Muscle of leg (tissue), 11 donors: ENCODE data around the gene DNAJB11. TPM values are rescaled to one million over a fixed set of nuclear protein-coding genes. Genes with fewer than 3 reads are reported as not detected.
"Not testable (repeated sequence)": the region's sequence is repeated elsewhere in the genome, so short reads cannot be mapped to it uniquely, and the experiment has no call there.

Experiments used
- DNase-seq: peaks from one replicate; pipeline ENCODE4 v3.0.0; 2013
- H3K27ac ChIP-seq: one replicate; pipeline ENCODE4 v1.5.1; 2013; ENCODE audit warnings: mild to moderate bottlenecking, low read length, control low read depth
- H3K27me3 ChIP-seq: one replicate; pipeline ENCODE4 v1.6.1; 2013; ENCODE audit warnings: low read length; ENCODE audit not compliant: control insufficient read depth, insufficient read depth
- H3K36me3 ChIP-seq: one replicate; pipeline ENCODE4 v1.6.1; 2013; ENCODE audit warnings: low read length; ENCODE audit not compliant: control insufficient read depth, insufficient read depth
- H3K4me1 ChIP-seq: one replicate; pipeline ENCODE4 v1.6.1; 2013; ENCODE audit warnings: low read length; ENCODE audit not compliant: control insufficient read depth, insufficient read depth
- H3K4me3 ChIP-seq: one replicate; pipeline ENCODE4 v1.5.1; 2013; ENCODE audit warnings: low read length, control low read depth
- H3K9me3 ChIP-seq: replicated peaks from 2 replicates; pipeline ENCODE4 v1.6.1; 2013; ENCODE audit warnings: low read depth, low read length; ENCODE audit not compliant: control insufficient read depth
- WGBS: methylation state at CpG from one replicate; pipeline ENCODE4 v1.1.5; 2013; ENCODE audit warnings: missing lambda C conversion rate; ENCODE audit not compliant: insufficient coverage; 5-methylcytosine and 5-hydroxymethylcytosine counted together
- polyA plus RNA-seq, 8 donors: library from polyadenylated mRNA; unstranded; fragments of 120-200 nt; gene quantifications; one replicate each; pipeline versions ENCODE4 v1.2.1 to v1.2.3, GENCODE V29; 2013; ENCODE audit warnings: inconsistent platforms in 1 of 8, low replicate concordance in 1 of 8; ENCODE audit not compliant: insufficient read length in 8 of 8, insufficient read depth in 1 of 8
- total RNA-seq: library from RNA; stranded (reverse); fragments of 120-200 nt; gene quantifications from one replicate; pipeline ENCODE4 v1.2.4, GENCODE V29; 2013

The DNAJB11 gene
- total and polyA plus RNA-seq, 9 donors, result 30.3 to 49.7 (median 39.6) TPM

GRCh38 chr3:186626254-186626847 is 55.8 kb downstream of the DNAJB11 start:
- Histone ChIP-seq H3K9me3 (no peaks in the 10 kb centered on the region), H3K4me3 (no peak overlapping the region), H3K27ac (no peak overlapping the region), H3K4me1 (no peaks in the 10 kb centered on the region), H3K27me3 (peaks cover 2% of the 10 kb centered on the region), H3K36me3 (no peaks in the 10 kb centered on the region)
- DNase-seq, result no peak
- WGBS, result 65% methylated on average over 5 of the region's 7 CpGs

- Histone ChIP-seq H3K4me3 (no peak overlapping the region), H3K9me3 (no peaks in the 10 kb centered on the region), H3K27me3 (peaks cover 2% of the 10 kb centered on the region), H3K27ac (no peak overlapping the region), H3K36me3 (no peaks in the 10 kb centered on the region), H3K4me1 (no peaks in the 10 kb centered on the region)
- DNase-seq, result no peak
- WGBS, result 98% methylated on average over 4 of the region's 7 CpGs
Measured at GRCh38 chr3:186627852-186628414, 57.4 kb downstream of the DNAJB11 start.

GRCh38 chr3:186628756-186629155 is 58.2 kb downstream of the DNAJB11 start:
- DNase-seq, result no peak
- H3K36me3 ChIP-seq, result no peaks in the 10 kb centered on the region
- H3K27me3 ChIP-seq, result peaks cover 2% of the 10 kb centered on the region
- H3K27ac ChIP-seq, result no peak overlapping the region
- H3K9me3 ChIP-seq, result no peaks in the 10 kb centered on the region
- WGBS, result 100% methylated on average over 1 of the region's 7 CpGs
- H3K4me1 ChIP-seq, result no peaks in the 10 kb centered on the region
- no peak overlapping the region for H3K4me3 ChIP-seq

- H3K36me3 ChIP-seq, result no peaks in the 10 kb centered on the region
- peaks cover 5% of the 10 kb centered on the region for H3K27me3 ChIP-seq
- H3K4me3 ChIP-seq, result no peak overlapping the region
- no peaks in the 10 kb centered on the region for H3K4me1 ChIP-seq
- WGBS, result 43% methylated on average over 4 of the region's 6 CpGs
- no peaks in the 10 kb centered on the region for H3K9me3 ChIP-seq
- H3K27ac ChIP-seq, result no peak overlapping the region
- no peak for DNase-seq
Measured at GRCh38 chr3:186630950-186631641, 60.6 kb downstream of the DNAJB11 start.

- Histone ChIP-seq H3K4me1 (no peaks in the 10 kb centered on the region), H3K4me3 (no peak overlapping the region), H3K9me3 (no peaks in the 10 kb centered on the region), H3K27me3 (peaks cover 3% of the 10 kb centered on the region), H3K27ac (no peak overlapping the region), H3K36me3 (no peaks in the 10 kb centered on the region)
- DNase-seq, result no peak
Measured at GRCh38 chr3:186633481-186633880, 63.0 kb downstream of the DNAJB11 start.

- H3K4me1 ChIP-seq, H3K27ac ChIP-seq, DNase-seq, H3K36me3 ChIP-seq, H3K4me3 ChIP-seq, H3K27me3 ChIP-seq, H3K9me3 ChIP-seq: not testable (repeated sequence)
- WGBS, result 100% methylated on average over 1 of the region's 5 CpGs
Measured at GRCh38 chr3:186634207-186634606, 63.7 kb downstream of the DNAJB11 start.

Other genes starting within 250 kb of the DNAJB11 start
- gene DGKG, start 208.5 kb upstream of the DNAJB11 start, total RNA-seq, result 1.8 TPM
- gene DGKG, start 208.5 kb upstream of the DNAJB11 start, polyA plus RNA-seq, result 1 to 10 TPM in 6 of 8 donors, under 1 TPM in 2; 0.83 to 2.0 (median 1.5) TPM
- gene CRYGS, start 26.3 kb upstream of the DNAJB11 start, total RNA-seq, result 2.5 TPM
- 1 to 10 TPM; 1.3 to 4.3 (median 2.2) TPM for gene CRYGS, start 26.3 kb upstream of the DNAJB11 start, polyA plus RNA-seq
- 13.3 TPM for gene TBCCD1, start 3.4 kb upstream of the DNAJB11 start, total RNA-seq
- 10 to 100 TPM in 7 of 8 donors, 1 to 10 TPM in 1; 8.5 to 14.3 (median 10.9) TPM for gene TBCCD1, start 3.4 kb upstream of the DNAJB11 start, polyA plus RNA-seq
- 0.75 TPM for gene AHSG, start 42.3 kb downstream of the DNAJB11 start, total RNA-seq
- 10 to 100 TPM in 1 of 8 donors, 1 to 10 TPM in 1, under 1 TPM in 4, not detected in 2; 0.10 to 22.3 (median 0.22) TPM for gene AHSG, start 42.3 kb downstream of the DNAJB11 start, polyA plus RNA-seq
- gene FETUB, start 69.7 kb downstream of the DNAJB11 start, total RNA-seq, result 0.04 TPM
- gene FETUB, start 69.7 kb downstream of the DNAJB11 start, polyA plus RNA-seq, result under 1 TPM in 4 of 8 donors, not detected in 4; 0.10 to 0.55 (median 0.28) TPM
- 0.04 TPM for gene HRG, start 95.3 kb downstream of the DNAJB11 start, total RNA-seq
- under 1 TPM in 4 of 8 donors, not detected in 4; 0.03 to 0.53 (median 0.18) TPM for gene HRG, start 95.3 kb downstream of the DNAJB11 start, polyA plus RNA-seq
- gene KNG1, start 146.6 kb downstream of the DNAJB11 start, total RNA-seq, result 0.13 TPM
- 1 to 10 TPM in 1 of 8 donors, under 1 TPM in 3, not detected in 4; 0.05 to 1.5 (median 0.59) TPM for gene KNG1, start 146.6 kb downstream of the DNAJB11 start, polyA plus RNA-seq
- gene EIF4A2, start 212.9 kb downstream of the DNAJB11 start, total RNA-seq, result 593 TPM
- gene EIF4A2, start 212.9 kb downstream of the DNAJB11 start, polyA plus RNA-seq, result 100 to 1,000 TPM; 477 to 568 (median 540) TPM
- 24.0 TPM for gene RFC4, start 235.8 kb downstream of the DNAJB11 start, total RNA-seq
- 10 to 100 TPM; 21.1 to 30.7 (median 26.3) TPM for gene RFC4, start 235.8 kb downstream of the DNAJB11 start, polyA plus RNA-seq